Measurements from ENCODE around the gene TMCC1.

- no peak for TF ChIP-seq CTCF (conservative IDR thresholded peaks at IDR 0.05; ENCODE audit: low read length)
- TF ChIP-seq EZH2phosphoT487 (IDR thresholded peaks at IDR 0.05; ENCODE audit: borderline replicate concordance): no peak
These were observed 20.1 kb upstream of the TMCC1 start for GRCh38 chr3:129913618-129914017.
